Urinary bladder (tissue), 4 donors: Measurements from ENCODE around the gene PDILT. TPM values are rescaled to one million over a fixed set of nuclear protein-coding genes. Genes with fewer than 3 reads are reported as not detected.
"Not testable (repeated sequence)": the region's sequence is repeated elsewhere in the genome, so short reads cannot be mapped to it uniquely, and the experiment has no call there.

Experiments used
- DNase-seq: peaks from one replicate; pipeline ENCODE4 v3.0.0-alpha.2; 2015; ENCODE audit errors: extremely low spot score
- H3K27ac ChIP-seq: one replicate; pipeline ENCODE4 v1.5.1; 2013; ENCODE audit warnings: low read depth, mild to moderate bottlenecking, moderate library complexity
- H3K36me3 ChIP-seq: one replicate; pipeline ENCODE4 v1.6.1; 2013; ENCODE audit warnings: mild to moderate bottlenecking, moderate library complexity; ENCODE audit not compliant: insufficient read depth
- H3K4me1 ChIP-seq: one replicate; pipeline ENCODE4 v1.6.1; 2013; ENCODE audit warnings: mild to moderate bottlenecking, moderate library complexity; ENCODE audit not compliant: insufficient read depth
- H3K4me3 ChIP-seq: one replicate; pipeline ENCODE4 v1.5.1; 2013; ENCODE audit warnings: low read depth, low read length
- WGBS: extraction: QIAGEN DNeasy Blood & Tissue Kit; methylation state at CpG from one replicate; pipeline ENCODE4 v1.1.7; 2013; 5-methylcytosine and 5-hydroxymethylcytosine counted together
- polyA plus RNA-seq: library from polyadenylated mRNA; stranded (reverse); fragments of 200-250 nt; gene quantifications from one replicate; pipeline ENCODE4 v1.2.3, GENCODE V29; 2013
- total RNA-seq: library from RNA; depleted of rRNA; stranded (reverse); fragments of >200 nt; gene quantifications from one replicate; pipeline ENCODE4 v1.2.3, GENCODE V29; 2014
- donor health status: healthy with polysubstance abuse.
- donor health status: healthy.

PDILT gene
- total and polyA plus RNA-seq, 2 donors, result not detected

DNA sequence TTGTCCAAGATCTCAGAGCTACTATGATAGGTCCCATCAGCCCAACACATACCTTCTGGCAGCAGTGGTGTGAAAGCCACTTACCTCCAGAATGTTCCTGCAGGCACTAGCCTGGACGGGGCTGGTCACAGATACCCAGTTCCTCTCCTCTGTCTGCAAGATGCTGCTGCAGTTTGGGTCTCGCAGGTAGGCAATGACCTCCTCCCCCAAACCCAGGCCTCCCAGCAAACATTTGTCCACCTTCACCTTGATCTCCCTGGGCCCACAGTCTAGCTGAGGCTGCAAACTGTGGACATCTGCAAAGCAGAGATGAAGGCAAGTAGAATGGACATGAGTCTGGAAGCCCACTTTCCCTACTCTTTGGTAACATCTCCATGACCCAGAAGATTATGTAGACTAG is 84.4 kb downstream of the PDILT start:
- WGBS, result 82% methylated on average over 2 of the region's 2 CpGs
- Histone ChIP-seq H3K4me1 (no peaks in the 10 kb centered on the region), H3K27ac (no peak overlapping the region), H3K4me3 (no peak overlapping the region), H3K36me3 (no peaks in the 10 kb centered on the region)
- no peak for DNase-seq

DNA sequence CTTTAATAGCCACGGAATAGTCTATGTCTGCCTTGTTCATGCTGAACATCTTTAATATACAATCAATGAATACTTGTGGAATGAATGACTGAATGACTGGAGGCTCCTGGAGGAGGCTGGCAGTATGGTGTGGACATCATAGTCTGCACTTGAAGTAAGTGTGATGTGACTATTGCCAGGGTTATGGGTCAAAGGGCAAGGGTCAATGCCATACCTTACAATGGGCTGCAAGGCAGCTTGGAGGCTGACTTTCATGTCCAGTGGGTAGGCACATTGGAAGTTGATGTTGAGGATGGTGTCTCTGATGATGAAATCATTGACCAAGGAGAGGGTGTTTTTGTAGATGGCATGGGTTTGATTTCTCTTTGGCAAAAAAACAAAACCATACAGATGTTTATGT is 85.1 kb downstream of the PDILT start:
- no peak overlapping the region for H3K27ac ChIP-seq
- 83% methylated on average over 1 of the region's 1 CpG for WGBS
- no peaks in the 10 kb centered on the region for H3K36me3 ChIP-seq
- H3K4me1 ChIP-seq, result no peaks in the 10 kb centered on the region
- no peak for DNase-seq
- no peak overlapping the region for H3K4me3 ChIP-seq

DNA sequence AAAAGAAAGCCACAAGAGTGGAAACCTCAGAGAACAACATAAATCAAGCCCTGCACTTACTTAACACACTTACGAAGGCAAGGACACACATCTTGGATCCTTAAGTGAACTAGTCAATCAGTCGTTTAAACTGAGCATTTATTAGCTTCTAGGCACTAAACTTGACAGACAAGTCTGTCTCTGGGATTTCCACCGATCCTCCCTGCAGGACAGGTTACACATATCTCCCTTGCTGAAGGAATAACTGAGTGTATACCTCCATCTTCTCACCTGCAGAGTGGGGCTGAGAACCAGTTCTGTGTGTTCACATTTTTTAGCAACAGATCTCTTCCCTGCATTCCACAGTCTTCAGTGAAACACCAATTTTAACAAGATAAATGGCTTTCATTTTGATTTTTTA is 86.1 kb downstream of the PDILT start:
- Histone ChIP-seq H3K27ac (no peak overlapping the region), H3K4me1 (no peaks in the 10 kb centered on the region), H3K36me3 (no peaks in the 10 kb centered on the region), H3K4me3 (no peak overlapping the region)
- DNase-seq, result no peak
- 33% methylated on average over 3 of the region's 3 CpGs for WGBS

DNA sequence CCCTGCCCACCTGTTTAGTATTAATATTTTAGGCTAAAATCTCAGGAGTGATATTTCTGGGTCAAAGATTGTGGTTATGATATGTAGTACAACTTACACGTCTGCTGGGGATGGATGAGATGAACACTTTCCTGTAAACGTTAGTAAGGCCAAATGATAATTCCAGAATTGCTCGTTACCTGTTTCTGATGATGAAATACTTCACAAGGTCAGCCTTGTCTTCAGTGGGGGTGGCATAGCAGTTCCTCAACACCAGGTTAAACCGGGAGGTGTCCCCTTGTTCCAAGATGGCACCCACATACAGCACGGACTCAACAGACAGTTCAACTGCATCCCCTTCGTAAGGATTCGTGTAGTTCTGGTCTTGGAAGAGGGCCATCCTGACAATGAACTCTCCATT is 86.5 kb downstream of the PDILT start:
- WGBS, result 68% methylated on average over 7 of the region's 7 CpGs
- no peak overlapping the region for H3K4me3 ChIP-seq
- H3K27ac ChIP-seq, result no peak overlapping the region
- H3K4me1 ChIP-seq, result no peaks in the 10 kb centered on the region
- DNase-seq, result no peak
- H3K36me3 ChIP-seq, result no peaks in the 10 kb centered on the region

DNA sequence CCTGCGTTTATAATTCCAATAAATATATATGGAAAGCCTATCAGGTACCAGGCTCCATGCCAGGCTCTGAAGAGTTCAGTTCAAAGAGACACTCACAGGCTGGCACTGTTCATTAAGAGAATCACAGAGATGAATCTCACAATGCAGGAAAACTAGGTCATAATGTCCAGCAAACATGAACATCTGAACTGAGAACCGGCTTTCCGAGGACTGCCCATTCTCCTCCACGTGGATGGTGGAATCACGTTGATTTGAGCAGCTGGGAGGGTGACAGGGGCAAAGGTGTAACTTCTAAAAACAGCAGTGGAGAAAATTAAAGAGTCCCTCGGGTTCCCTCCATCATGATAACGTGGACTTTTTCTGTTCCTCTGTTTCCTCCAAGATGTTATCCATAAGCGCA is 87.4 kb downstream of the PDILT start:
- no peaks in the 10 kb centered on the region for H3K4me1 ChIP-seq
- H3K36me3 ChIP-seq, result no peaks in the 10 kb centered on the region
- 47% methylated on average over 8 of the region's 8 CpGs for WGBS
- no peak for DNase-seq
- no peak overlapping the region for H3K27ac ChIP-seq
- no peak overlapping the region for H3K4me3 ChIP-seq

DNA sequence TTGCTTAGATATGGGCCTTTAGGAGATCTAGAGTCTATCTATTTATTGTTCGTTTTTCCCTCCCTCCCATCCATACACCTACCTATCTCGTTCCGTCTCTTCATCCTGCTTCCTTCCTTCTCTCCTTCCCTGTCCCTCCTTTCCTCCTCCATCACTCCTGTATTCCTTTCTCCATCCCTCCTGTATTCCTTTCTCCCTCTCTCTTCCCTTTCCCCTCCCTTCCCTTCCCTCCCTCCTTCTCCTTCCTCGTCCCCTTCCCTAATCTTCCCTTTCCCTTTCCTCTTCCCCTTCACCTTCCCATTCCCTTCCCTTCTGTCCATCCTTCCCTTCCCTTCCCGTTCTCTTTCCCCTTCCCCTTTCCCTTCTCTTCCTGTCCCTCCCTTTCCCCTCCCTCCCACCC is 87.8 kb downstream of the PDILT start:
- Histone ChIP-seq H3K36me3 (no peaks in the 10 kb centered on the region), H3K4me1 (no peaks in the 10 kb centered on the region), H3K27ac (no peak overlapping the region), H3K4me3 (no peak overlapping the region)
- no peak for DNase-seq
- WGBS, result 67% methylated on average over 5 of the region's 5 CpGs

DNA sequence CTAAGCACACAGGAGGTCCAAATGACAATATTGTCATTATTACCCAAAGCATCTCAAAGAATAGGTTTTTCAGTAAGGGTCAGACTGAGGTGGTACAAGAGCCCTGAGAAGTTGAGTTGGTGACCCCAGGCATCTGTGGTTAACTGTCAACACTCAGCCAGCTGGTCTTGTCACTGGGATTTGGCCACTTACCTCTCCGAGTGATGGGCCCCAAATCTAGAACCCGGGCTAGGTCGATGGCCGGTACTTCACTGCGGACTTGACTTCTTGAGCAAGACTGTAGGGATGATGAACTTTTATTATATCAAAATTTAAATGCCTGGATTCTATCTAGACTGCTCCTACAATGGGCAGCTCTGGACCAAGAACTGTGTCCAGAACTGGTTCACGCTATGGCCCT is 88.8 kb downstream of the PDILT start:
- WGBS, result 91% methylated on average over 6 of the region's 6 CpGs
- no peak overlapping the region for H3K4me3 ChIP-seq
- no peaks in the 10 kb centered on the region for H3K4me1 ChIP-seq
- H3K27ac ChIP-seq, result no peak overlapping the region
- no peak for DNase-seq
- H3K36me3 ChIP-seq, result no peaks in the 10 kb centered on the region

DNA sequence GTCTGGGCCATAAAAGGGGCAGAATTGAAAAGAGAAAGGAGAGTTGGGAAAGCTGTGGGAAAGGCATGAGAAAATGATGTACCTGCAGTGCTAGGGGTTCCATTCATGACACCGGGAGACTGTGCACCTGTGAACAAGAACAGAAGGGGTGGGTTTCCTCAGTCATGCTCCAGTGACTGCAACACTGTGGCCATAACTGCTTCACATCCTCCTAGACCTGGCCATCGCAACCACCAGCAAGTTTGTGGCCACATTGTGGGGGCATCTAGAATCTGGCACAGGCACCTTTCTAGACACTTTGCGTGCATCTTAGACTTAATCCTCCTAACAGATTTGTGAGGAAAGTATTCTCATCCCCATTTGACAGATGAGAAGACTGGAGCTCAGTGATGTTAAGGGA is 90.0 kb downstream of the PDILT start:
- Histone ChIP-seq H3K27ac (no peak overlapping the region), H3K4me1 (no peaks in the 10 kb centered on the region), H3K36me3 (no peaks in the 10 kb centered on the region), H3K4me3 (no peak overlapping the region)
- DNase-seq, result no peak
- 88% methylated on average over 3 of the region's 3 CpGs for WGBS

DNA sequence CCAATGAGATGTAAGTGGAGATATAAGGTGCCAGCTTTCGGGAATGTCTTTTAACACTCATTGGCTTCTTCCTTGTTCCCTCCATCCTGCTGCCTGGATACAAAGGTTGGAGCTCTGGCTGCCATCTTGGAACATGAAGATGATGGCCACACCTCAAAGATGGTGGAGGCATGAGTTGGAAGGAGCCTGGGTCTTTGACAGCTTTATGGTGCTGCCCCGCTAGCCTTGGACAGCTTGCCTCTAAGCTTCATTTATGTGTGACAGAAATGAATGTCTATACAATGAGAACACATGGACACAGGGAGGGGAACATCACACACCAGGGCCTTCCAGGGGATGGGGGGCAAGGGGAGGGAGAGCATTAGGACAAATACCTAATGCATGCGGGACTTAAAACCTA is 90.8 kb downstream of the PDILT start:
- no peak overlapping the region for H3K4me3 ChIP-seq
- no peak overlapping the region for H3K27ac ChIP-seq
- 87% methylated on average over 3 of the region's 3 CpGs for WGBS
- DNase-seq, result no peak
- H3K36me3 ChIP-seq, result no peaks in the 10 kb centered on the region
- no peaks in the 10 kb centered on the region for H3K4me1 ChIP-seq

DNA sequence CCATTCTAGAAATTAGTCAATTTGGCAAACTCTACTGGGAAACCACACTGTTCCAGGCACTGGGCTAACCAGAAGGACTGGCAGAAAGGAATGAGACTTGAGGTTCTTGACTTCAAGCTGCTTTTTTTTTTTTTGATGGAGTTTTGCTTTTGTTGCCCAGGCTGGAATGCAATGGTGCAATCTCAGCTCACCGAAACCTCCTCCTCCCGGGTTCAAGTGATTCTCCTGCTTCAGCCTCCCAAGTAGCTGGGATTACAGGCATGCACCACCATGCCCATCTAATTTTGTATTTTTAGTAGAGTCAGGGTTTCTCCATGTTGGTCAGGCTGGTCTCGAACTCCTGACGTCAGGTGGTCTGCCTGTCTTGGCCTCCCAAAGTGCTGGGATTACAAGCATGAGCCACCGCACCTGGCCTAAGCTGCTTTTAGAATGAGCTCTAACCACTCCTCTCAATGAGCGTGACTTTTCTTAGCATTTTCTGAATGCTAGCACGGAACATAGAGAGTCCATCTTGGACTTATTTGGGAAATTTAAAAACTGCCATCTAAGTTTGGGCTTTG is 91.9 kb downstream of the PDILT start:
- DNase-seq, H3K36me3 ChIP-seq, H3K4me1 ChIP-seq, H3K27ac ChIP-seq, H3K4me3 ChIP-seq: not testable (repeated sequence)
- WGBS, result 92% methylated on average over 7 of the region's 7 CpGs

DNA sequence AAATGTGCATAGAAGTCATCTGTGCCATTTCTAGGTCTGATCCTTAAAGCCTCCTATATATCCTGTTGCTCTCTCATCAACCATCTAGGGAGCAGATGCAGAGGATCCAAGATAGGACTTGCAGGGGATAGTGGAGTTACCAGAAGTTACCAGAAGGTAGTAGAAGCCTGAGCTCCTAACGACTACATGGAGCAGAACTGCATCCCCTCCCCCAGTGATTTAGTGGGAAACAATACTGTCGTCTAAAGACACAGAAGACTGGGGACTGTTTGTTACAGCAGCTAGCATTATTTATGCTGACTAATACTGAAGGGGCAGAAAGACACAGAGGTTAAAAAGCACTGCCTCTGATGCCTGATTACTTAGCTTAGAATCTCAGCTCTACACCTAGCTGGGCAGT is 93.0 kb downstream of the PDILT start:
- no peak overlapping the region for H3K4me3 ChIP-seq
- H3K4me1 ChIP-seq, result no peaks in the 10 kb centered on the region
- 67% methylated on average over 2 of the region's 2 CpGs for WGBS
- DNase-seq, result no peak
- no peaks in the 10 kb centered on the region for H3K36me3 ChIP-seq
- H3K27ac ChIP-seq, result no peak overlapping the region

DNA sequence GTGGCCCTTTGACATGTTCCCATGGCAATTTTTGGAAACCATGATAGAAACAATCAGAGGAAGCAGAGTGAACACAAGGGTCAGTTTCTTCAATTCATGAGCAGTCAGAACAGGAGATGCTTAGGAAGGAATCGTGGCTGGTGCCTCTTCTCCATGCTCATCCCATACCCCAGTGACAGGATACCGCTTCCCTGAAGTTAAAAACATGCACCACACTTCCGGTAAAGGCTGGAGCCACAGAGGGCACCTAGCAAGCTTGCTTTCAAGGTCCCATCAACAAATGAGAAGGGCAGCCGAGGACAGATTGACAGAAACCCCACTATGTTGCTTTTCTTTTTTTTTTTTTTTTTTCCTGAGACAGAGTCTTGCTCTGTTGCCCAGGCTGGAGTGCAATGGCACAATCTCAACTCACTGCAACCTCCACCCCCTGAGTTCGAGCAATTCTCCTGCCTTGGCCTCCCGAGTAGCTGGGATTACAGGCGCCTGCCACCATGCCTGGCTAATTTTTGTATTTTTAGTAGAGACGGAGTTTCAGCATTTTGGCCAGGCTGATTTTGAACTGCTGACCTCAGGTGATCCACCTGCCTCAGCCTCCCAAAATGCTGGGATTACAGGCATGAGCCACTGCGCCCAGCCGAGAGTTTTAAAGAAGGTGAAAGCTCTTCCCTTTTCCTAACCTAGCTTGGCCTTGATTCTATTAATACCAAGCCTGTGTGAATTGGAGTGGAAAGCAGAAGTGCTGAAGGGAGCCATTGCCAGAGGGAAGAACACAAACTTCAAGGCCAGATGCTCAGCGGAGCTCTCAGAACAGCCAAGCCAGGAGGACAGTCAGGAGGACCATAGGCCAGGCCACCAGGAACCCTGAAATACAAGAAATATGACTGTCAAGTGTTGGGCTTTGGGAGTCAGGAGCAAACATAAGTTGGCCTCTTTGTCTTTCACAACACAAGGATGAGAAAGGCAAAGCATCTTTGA is 93.8 kb downstream of the PDILT start:
- WGBS, result 80% methylated on average over 11 of the region's 11 CpGs
- Histone ChIP-seq H3K27ac (no peak overlapping the region), H3K4me1 (no peaks in the 10 kb centered on the region), H3K4me3 (no peak overlapping the region), H3K36me3 (no peaks in the 10 kb centered on the region)
- DNase-seq, result no peak

DNA sequence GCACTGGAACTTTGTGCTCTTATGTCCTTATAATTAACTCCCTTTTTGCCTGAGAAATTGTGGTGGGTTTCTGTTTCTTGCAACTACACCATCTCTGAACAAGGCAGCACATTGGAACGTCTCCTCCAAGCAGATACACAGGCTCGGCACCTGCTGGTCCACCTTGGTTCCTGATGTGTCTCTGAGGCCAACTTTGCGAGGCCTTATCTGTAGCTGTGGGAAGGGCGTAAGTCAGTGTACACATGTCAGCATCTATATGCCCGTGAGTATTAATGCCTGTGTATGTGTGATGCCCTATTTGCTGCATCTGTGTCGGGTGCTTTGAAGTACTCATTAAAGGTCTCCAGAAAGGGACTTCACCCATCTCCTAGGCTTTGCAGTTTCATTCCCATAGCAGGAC is 94.8 kb downstream of the PDILT start:
- H3K4me3 ChIP-seq, result no peak overlapping the region
- no peak overlapping the region for H3K27ac ChIP-seq
- 80% methylated on average over 6 of the region's 6 CpGs for WGBS
- no peaks in the 10 kb centered on the region for H3K36me3 ChIP-seq
- no peak for DNase-seq
- no peaks in the 10 kb centered on the region for H3K4me1 ChIP-seq
